ENCODE data around the gene AKAP5. TPM values are rescaled to one million over a fixed set of nuclear protein-coding genes. Genes with fewer than 3 reads are reported as not detected.

Gene AKAP5
- total and polyA plus RNA-seq, 2 of the 8 experiments (the other 6 are each of a cell fraction or from before 2014, with no cell fraction given): 0.50 to 3.8 TPM

GRCh38 chr14:64417771-64418125 lies 47.6 kb upstream of the AKAP5 start (continued):
- TF ChIP-seq CHD7 (IDR thresholded peaks at IDR 0.05; ENCODE audit: insufficient replicate concordance, low read length): no peak
- TF ChIP-seq CHD2 (IDR thresholded peaks at IDR 0.05; ENCODE audit: low read length): no peak
- no peak for TF ChIP-seq SIN3A (conservative IDR thresholded peaks at IDR 0.05 in 1 of 2, IDR thresholded peaks at IDR 0.05 in 1 of 2; ENCODE audit: low read depth in 1 of 2, low read length in 2 of 2)
- no peak for TF ChIP-seq GABPA (IDR thresholded peaks at IDR 0.05; ENCODE audit: borderline replicate concordance, insufficient read depth, low read length)
- TF ChIP-seq USF2 (IDR thresholded peaks at IDR 0.05; ENCODE audit: low read length): no peak
- no peak for TF ChIP-seq JUN (IDR thresholded peaks at IDR 0.05; ENCODE audit: low read depth, low read length)
- no peak for TF ChIP-seq TCF12 (IDR thresholded peaks at IDR 0.05; ENCODE audit: low read depth, low read length)
- no peak for TF ChIP-seq POU5F1 (IDR thresholded peaks at IDR 0.05; ENCODE audit: low read depth, low read length)
- TF ChIP-seq EGR1 (IDR thresholded peaks at IDR 0.05; ENCODE audit: borderline replicate concordance, low read depth, low read length): no peak
- no peak for TF ChIP-seq SRF (IDR thresholded peaks at IDR 0.05; ENCODE audit: low read depth, low read length)
- TF ChIP-seq SP4 (IDR thresholded peaks at IDR 0.05; ENCODE audit: low read length): no peak
